Measurements from ENCODE around the gene CLRN3. TPM values are rescaled to one million over a fixed set of nuclear protein-coding genes. Genes with fewer than 3 reads are reported as not detected.

Gene CLRN3
- total and polyA plus RNA-seq, 2 of the 8 experiments (the other 6 are each of a cell fraction or from before 2014, with no cell fraction given), result not detected

GRCh38 chr10:127850944-127851343 is 41.8 kb downstream of the CLRN3 start:
- no peak overlapping the region; the same call in 1 of the 2 replicates for H4K8ac ChIP-seq (ENCODE audit: extremely low read depth, insufficient read depth, low read length)
- no peak overlapping the region for H2BK5ac ChIP-seq (ENCODE audit: low read depth, low read length)
- H3K18ac ChIP-seq (ENCODE audit: extremely low read depth, low read length), result no peak overlapping the region
- H3K27ac ChIP-seq (ENCODE audit: low read depth, low read length), result no peak overlapping the region
- H3K9me3 ChIP-seq (ENCODE audit: insufficient read depth in 2 of 2, low read depth in 1 of 2, low read length in 1 of 2), result no peaks in the 10 kb centered on the region
- no peak overlapping the region for H2BK120ac ChIP-seq (replicated peaks; ENCODE audit: low read depth, low read length)
- no peak overlapping the region for H3K14ac ChIP-seq (ENCODE audit: insufficient read length)
- no peak overlapping the region for H2AFZ ChIP-seq (ENCODE audit: low read length)
- H4K91ac ChIP-seq (replicated peaks; ENCODE audit: insufficient read length, low read length), result no peak overlapping the region
- H4K5ac ChIP-seq (ENCODE audit: insufficient read length, low read depth, low read length), result no peak overlapping the region
- no peaks in the 10 kb centered on the region for H3K79me1 ChIP-seq (ENCODE audit: low read depth, low read length)
- no peak overlapping the region for H3K4me2 ChIP-seq (ENCODE audit: insufficient read depth in 1 of 2, low read depth in 2 of 2, low read length in 2 of 2)
- FAIRE-seq, result no peak
- H3K27me3 ChIP-seq (replicated peaks in 1 of 4; ENCODE audit: control insufficient read depth in 3 of 4, extremely low read depth in 1 of 4, insufficient read depth in 3 of 4, low read length in 3 of 4), result no peaks in the 10 kb centered on the region
- DNase-seq (ENCODE audit: low read depth in 1 of 2, low spot score in 2 of 2), result no peak
- H3K4me3 ChIP-seq (ENCODE audit: extremely low read depth in 1 of 4, insufficient read depth in 2 of 4, low read depth in 3 of 4, low read length in 4 of 4), result no peak overlapping the region
- TF ChIP-seq GTF2F1 (IDR thresholded peaks at IDR 0.05; ENCODE audit: borderline replicate concordance, low read depth, low read length), result no peak
- TF ChIP-seq CBX8 (IDR thresholded peaks at IDR 0.05; ENCODE audit: borderline replicate concordance, low read depth, low read length), result no peak
- no peak for TF ChIP-seq CREB1 (IDR thresholded peaks at IDR 0.05)
- TF ChIP-seq RNF2 (IDR thresholded peaks at IDR 0.05; ENCODE audit: borderline replicate concordance, low read depth, low read length, missing control alignments, poor library complexity, severe bottlenecking), result no peak
- H3K4ac ChIP-seq (replicated peaks; ENCODE audit: insufficient read length, low read depth, low read length), result no peak overlapping the region
- no peaks in the 10 kb centered on the region for H3K36me3 ChIP-seq (ENCODE audit: control insufficient read depth in 2 of 4, insufficient read depth in 4 of 4, low read length in 3 of 4)
- H3K4me1 ChIP-seq (replicated peaks in 1 of 4; ENCODE audit: control insufficient read depth in 3 of 4, insufficient read depth in 4 of 4, low read length in 3 of 4), result peaks cover 0 to 5% (median 2%) of the 10 kb centered on the region in 4 experiments; a peak in 4 of 7 replicates
- H3K23ac ChIP-seq (ENCODE audit: insufficient read length), result no peak overlapping the region
- H2AK5ac ChIP-seq (ENCODE audit: low read depth, low read length), result no peak overlapping the region
- H3K56ac ChIP-seq (replicated peaks; ENCODE audit: insufficient read length, low read depth, low read length), result no peak overlapping the region
- H3K23me2 ChIP-seq (ENCODE audit: low read depth, low read length), result no peaks in the 10 kb centered on the region
- H2BK12ac ChIP-seq (ENCODE audit: low read depth, low read length), result no peak overlapping the region
- no peak overlapping the region for H2BK15ac ChIP-seq (ENCODE audit: low read length)
- CTCF ChIA-PET (ENCODE audit: partially characterized antibody), result interaction anchor here (0.6 to 7.5 kb wide), 9 partner anchors 20 to 1284 kb away, joined by 3 to 141 read pairs (median 4); no protein-coding TSS in a partner anchor
- 93% methylated on average over 4 of the region's 10 CpGs; no CpG with 5 or more reads in 1 of the 2 experiments for WGBS, 2 experiments (ENCODE audit: extremely low coverage in 1 of 2, insufficient coverage in 1 of 2, insufficient read length in 1 of 2, insufficient replicate concordance in 2 of 2, low coverage in 1 of 2, low lambda C conversion rate in 2 of 2, missing lambda C conversion rate in 1 of 2)
- POLR2A ChIA-PET (ENCODE audit: partially characterized antibody), result interaction anchor here (0.5 kb wide), 1 partner anchor 322 kb away, joined by 3 read pairs; no protein-coding TSS in a partner anchor
- no peak overlapping the region for H2BK20ac ChIP-seq (ENCODE audit: low read length)
- H3K9ac ChIP-seq (replicated peaks in 1 of 4; ENCODE audit: extremely low read depth in 1 of 4, low read depth in 3 of 4, low read length in 3 of 4), result no peak overlapping the region
- H3K79me2 ChIP-seq (ENCODE audit: control insufficient read depth in 1 of 2, insufficient read depth in 2 of 2, low read length in 2 of 2), result no peaks in the 10 kb centered on the region
- H4K20me1 ChIP-seq (replicated peaks in 1 of 2; ENCODE audit: control insufficient read depth in 1 of 2, insufficient read depth in 2 of 2, low read length in 2 of 2), result no peaks in the 10 kb centered on the region

Data from H1 (cell line).